OCI-LY3 (cell line): ENCODE data around the gene PHF14.

Experiments used
- EZH2phosphoT487 ChIP-seq: fragments of 200-600 bp; shearing (Covaris generic); IDR thresholded peaks from 2 replicates; pipeline ENCODE4 v1.6.1; 2018; ENCODE audit warnings: antibody characterized with exemption, mixed run types, low read depth
- TF ChIP-seq, protein P1 (sequence below): fragments of 200-600, 300-600 bp; sonication (generic); IDR thresholded peaks from 2 replicates; pipeline ENCODE4 v1.5.1; 2014; ENCODE audit warnings: antibody characterized with exemption, low read length, low read depth

DNA sequence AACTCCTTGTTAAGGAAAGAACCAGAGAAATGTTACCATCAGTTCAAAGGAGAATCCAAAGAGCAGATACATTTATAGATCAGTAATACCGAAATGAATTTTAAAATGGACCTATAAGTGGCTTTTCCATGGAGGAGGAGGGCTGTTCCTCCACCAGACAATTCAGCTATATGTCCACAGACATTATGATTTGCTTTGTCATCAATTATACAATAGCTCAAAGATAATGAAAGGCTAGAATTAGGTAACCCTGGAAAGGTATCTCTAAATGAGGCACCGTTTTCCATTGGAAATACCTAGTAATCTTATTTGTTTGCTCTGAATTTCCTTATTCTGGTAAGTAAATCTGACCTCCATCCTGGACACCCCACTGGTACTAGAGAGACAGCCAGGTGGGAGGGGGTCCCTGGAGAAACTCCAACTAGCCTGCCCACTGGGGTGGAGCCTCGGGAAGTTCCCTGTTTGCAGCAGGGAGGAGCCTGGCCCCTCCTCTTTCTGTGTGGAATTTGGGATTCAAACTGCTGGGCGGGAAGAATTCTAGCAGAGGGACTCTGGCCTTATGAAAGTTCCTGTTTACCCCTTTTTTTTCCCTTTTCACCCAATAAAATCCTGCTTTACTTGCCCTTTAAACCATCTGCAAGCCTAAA, 218.0 kb downstream of the PHF14 start:
- TF ChIP-seq EZH2phosphoT487, result no peak
- TF ChIP-seq, protein P1, sequence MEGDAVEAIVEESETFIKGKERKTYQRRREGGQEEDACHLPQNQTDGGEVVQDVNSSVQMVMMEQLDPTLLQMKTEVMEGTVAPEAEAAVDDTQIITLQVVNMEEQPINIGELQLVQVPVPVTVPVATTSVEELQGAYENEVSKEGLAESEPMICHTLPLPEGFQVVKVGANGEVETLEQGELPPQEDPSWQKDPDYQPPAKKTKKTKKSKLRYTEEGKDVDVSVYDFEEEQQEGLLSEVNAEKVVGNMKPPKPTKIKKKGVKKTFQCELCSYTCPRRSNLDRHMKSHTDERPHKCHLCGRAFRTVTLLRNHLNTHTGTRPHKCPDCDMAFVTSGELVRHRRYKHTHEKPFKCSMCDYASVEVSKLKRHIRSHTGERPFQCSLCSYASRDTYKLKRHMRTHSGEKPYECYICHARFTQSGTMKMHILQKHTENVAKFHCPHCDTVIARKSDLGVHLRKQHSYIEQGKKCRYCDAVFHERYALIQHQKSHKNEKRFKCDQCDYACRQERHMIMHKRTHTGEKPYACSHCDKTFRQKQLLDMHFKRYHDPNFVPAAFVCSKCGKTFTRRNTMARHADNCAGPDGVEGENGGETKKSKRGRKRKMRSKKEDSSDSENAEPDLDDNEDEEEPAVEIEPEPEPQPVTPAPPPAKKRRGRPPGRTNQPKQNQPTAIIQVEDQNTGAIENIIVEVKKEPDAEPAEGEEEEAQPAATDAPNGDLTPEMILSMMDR, result no peak
